Activated T-cell treated with anti-CD3 and anti-CD28 coated beads for 48 hours (primary cell): Measurements from ENCODE around the gene MPND.
A peak's percentile ranks its signal among the peaks of the same experiment; 100 is the strongest.
"Not testable (repeated sequence)": the region's sequence is repeated elsewhere in the genome, so short reads cannot be mapped to it uniquely, and the experiment has no call there.

Experiments used
- DNase-seq: peaks from one replicate; pipeline ENCODE4 v3.0.0-alpha.2; 2020; ENCODE audit warnings: low read depth

The MPND gene

DNA sequence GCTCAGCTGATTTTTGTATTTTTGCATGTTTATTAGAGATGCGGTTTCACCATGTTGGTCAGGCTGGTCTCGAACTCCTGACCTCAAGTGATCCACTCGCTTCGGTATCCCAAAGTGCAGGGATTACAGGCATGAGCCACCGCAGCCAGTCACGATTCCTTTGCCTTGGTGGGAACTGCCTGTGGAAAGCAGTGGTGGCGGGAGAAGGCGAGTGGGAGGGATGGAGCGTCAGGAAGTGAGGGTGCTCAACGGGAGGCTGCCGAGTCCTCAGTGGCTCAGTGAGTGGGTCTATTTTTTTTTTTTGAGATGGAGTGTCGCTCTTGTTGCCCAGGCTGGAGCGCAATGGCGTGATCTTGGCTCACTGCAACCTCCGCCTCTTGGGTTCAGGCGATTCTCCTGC, 5.9 kb downstream of the MPND start:
- not testable (repeated sequence) for DNase-seq

DNA sequence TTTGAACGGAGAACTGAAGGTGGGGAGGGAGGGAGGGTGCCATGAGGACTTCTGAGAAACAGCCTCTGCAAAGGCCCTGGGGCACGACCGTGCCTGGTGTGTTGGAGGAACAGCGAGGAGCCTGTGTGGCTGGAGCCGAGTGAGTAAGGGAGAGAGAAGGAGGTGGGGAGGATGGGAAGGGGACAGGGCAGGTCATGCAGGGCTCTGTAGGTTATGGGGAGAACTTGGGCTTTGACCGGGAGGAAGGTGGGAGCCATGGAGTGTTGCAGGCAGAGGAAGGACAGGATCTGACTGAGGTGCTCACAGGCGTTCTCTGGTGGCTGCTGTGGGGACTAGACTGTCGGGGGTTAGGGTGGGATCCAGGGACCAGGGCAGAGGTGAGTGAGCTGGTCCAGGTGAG, 6.7 kb downstream of the MPND start:
- DNase-seq: no peak

- DNase-seq: no peak
Measured at GRCh38 chr19:4350726-4351125, 7.4 kb downstream of the MPND start.

- DNase-seq: peak; percentile 35
Measured at GRCh38 chr19:4352701-4353121, 9.3 kb downstream of the MPND start.

- no peak for DNase-seq
Measured at GRCh38 chr19:4354282-4354681, 10.9 kb downstream of the MPND start.

GRCh38 chr19:4354897-4355296, 11.5 kb downstream of the MPND start:
- no peak for DNase-seq

DNA sequence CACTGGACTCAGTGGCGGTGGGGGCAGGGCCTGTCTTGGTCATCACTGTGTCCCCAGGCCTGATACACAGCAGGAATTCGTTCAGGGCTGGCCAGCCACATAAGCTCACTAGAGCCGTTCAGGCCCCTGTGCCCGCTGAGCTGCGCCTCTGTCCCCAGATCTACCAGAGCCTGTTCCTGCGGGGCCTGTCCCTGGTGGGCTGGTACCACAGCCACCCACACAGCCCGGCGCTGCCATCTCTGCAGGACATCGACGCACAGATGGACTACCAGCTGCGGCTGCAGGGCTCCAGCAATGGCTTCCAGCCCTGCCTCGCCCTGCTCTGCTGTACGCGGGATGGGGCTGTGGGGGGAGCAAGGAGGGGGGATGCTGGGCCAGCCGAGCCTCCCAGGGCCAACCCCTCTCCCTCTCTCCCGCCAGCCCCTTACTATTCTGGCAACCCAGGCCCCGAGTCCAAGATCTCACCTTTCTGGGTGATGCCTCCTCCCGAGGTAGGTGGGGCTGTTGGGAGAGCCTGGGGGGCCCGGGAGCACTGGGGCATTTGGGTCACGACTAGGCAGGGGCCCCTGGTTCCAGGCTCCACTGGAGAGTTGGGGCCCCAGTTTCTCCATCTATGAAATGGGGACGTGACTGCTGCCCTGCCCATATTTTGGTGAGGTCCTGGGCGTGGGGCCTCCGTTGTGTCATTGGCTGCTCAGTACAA, 13.9 kb downstream of the MPND start:
- DNase-seq: no peak

- no peak for DNase-seq
Measured at GRCh38 chr19:4357921-4358326, 14.6 kb downstream of the MPND start.

DNA sequence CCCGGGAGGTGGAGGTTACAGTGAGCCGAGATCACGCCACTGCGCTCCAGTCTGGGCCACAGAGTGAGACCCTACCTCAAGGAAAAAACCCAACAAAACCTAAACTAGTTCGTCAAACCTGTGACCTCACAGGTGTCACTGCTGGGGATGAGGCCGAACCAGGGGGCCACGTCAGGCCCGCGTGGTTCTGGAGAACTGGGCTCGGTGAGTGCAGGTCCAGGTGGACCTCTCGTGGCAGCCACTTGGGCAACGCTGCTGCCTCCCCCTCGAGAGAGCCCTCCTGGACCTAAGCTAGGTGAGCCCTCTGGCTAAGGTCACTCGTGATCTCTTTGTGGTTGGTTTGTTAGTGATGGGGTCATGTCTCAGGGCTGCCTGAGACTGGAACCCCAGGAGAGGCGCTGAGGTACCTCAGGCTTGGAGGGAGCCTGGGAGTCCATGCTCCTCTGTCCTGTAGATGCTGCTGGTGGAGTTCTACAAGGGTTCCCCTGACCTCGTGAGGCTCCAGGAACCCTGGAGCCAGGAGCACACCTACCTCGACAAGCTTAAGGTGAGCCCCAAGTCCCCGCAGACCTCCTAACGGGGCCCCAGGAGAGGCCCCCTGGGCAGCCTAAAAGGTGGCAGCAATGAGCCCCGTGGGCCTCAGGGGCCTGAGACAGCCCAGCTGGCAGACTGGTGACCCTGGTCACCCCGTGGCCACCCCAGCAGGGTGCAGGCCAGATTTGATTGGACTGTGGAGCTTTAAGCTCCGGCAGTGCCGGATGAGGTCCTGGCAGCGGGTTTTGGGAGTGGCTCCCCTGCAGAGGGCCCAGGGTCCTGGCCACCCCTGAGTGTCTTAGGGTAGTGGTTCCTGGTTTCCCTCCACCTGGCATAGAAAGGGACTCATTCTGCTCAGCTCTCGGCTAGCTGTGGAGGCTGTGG, 15.6 kb downstream of the MPND start:
- DNase-seq: no peak

GRCh38 chr19:4359627-4360000, 16.3 kb downstream of the MPND start:
- DNase-seq: no peak

- no peak for DNase-seq
Measured at GRCh38 chr19:4360081-4360569, 16.8 kb downstream of the MPND start.

GRCh38 chr19:4360641-4361151, 17.3 kb downstream of the MPND start:
- DNase-seq: no peak

- no peak for DNase-seq
Measured at GRCh38 chr19:4361152-4362046, 18.0 kb downstream of the MPND start.

GRCh38 chr19:4362101-4362828, 18.9 kb downstream of the MPND start:
- no peak for DNase-seq

GRCh38 chr19:4362831-4363545, 19.6 kb downstream of the MPND start:
- no peak for DNase-seq

DNA sequence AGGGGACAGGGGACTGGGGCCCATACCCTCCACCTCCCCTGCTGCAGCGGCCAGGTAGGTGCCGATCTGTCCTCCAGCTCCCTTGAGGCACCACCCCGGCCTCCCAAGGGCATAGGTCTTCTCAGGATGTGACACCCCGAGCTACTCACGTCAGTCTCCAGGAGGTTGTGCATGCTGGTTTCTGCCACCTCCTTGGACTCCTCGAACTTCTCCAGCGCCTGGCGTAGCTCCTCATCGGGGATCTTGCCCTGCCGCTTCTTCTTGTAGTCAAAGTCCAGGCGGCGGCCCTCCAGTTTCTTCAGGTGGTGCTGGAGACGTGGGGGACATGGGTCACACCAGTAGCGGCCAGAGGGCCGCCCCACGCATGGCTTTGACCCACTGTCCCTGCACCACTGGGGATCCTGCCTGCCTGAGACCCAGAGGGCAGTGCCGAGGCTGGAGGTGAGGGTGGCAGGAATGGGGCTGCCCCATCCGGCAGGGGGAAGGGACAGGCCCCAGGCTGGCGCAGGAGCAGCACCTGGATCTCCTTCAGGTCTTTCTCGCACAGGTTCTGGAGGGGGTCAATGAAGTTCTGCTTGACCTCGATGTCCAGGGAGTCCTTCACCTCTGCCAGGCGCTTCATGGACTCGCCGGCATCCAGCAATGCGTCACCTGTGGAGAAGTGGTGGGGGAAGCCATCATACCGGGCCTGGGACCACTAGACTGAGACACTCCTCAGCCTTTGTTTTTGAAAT, 20.4 kb downstream of the MPND start:
- no peak for DNase-seq

DNA sequence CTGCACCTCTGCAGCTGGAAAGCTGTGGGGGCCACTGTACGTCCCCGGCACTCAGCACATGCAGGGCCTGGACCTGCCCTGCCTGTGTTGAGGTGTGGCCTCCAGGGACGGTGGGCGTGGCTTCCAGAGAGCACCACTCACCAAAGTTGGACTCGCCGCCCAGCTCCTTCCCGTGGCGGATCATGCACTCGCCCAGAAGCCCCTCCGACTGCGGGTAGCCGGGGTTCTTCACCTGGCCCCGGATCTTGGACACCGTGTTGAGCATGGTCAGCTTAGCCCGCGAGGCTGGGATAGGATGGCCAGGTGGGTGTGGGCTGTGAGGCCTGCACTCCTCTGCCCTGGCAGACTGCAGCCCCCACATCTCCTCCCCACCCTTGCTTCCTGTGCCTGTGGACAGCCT, 22.0 kb downstream of the MPND start:
- no peak for DNase-seq

DNA sequence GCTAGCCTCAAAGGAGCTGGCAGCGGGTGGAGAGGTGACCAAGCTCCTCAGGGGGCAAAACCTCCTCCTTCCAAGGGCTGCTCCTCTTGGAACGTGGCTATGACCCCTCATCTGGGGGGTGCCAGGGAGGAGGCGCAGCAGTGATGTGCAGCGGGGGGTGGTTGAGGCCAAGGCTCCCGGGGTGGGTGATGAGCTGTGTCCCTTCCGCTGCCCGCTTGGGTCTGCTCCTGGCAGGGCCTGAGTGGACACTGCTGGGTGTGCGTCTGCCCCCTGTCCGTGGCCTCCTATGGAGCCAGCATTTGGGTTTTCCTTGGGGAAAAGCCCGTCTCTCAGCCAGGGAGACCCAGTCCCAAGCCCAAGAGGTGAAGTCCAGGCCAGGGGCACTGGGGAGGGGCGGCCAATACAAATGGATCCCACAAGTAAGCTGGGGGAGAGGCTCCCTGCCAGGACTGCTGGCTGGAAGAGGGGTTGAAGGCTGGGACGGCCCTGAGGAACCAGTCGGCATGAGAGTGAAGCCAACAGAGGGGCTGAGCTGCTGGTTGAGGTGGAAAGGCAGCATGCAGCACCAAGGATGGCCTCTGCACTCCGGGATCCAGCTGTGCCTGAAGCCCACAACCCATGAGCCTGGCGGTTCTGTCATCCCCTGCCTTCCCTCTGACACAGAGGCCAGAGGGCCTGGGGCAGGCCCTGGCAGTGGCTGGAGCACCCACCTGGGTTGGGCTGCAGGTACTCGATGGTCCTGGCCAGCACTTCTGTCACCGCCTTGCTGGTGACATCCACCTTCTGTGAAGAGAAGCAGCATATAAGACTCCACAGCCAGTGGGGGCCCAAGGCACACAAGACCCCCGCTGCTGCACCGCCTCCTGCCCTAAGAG, 22.7 kb downstream of the MPND start:
- no peak for DNase-seq
